ENCODE data around the gene OR4X1.
"Not testable (repeated sequence)": the region's sequence is repeated elsewhere in the genome, so short reads cannot be mapped to it uniquely, and the experiment has no call there.

OR4X1 gene, protein sequence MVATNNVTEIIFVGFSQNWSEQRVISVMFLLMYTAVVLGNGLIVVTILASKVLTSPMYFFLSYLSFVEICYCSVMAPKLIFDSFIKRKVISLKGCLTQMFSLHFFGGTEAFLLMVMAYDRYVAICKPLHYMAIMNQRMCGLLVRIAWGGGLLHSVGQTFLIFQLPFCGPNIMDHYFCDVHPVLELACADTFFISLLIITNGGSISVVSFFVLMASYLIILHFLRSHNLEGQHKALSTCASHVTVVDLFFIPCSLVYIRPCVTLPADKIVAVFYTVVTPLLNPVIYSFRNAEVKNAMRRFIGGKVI

DNA sequence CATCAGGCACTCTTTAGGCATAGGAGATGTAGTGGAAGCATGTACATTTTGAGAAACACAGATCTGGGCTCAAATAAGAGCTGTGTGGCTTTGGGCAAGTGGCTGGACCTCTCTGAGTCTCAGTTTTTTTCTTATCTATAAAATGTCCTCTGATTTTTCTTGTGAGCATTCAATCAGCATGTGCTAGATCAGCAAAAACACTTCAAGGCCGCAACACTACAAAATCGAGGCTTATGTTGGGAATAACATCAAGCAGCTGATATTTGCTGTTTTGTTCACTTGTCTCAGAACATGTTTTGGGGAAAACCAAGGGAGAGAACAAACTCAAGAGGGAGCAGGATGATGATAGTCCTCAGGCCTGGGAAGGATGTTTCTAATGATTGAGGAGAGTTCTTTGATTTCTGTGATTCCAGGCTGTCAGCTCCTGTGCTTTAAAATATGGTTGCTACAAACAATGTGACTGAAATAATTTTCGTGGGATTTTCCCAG is at the start of gene OR4X1:
TSS of gene OR4X1 (plus strand) at position 439 of the 489 bp plus-strand sequence. CDS start at position 439, 0 bp downstream.
- no peak for DNase-seq (ENCODE audit: low read depth in 3 of 3)

DNA sequence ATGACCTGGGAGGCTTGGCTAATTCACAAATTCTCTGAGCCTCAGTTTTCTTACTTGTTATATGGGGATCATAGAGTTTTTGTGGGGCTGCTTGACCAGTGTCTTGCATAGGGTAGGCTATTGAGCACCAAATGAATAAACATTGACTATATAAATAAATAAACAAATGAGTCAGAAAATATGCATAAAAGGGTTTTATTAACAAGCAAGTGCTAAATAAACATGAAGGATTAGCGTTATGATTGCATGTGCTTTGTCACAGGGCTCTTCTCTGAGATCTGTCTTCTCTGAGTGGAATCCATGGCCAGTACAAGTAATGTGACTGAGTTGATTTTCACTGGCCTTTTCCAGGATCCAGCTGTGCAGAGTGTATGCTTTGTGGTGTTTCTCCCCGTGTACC is 47.2 kb upstream of the OR4X1 start, which contains the start of gene OR4B1:
TSS of gene OR4B1 (plus strand) at position 301 of the 400 bp plus-strand sequence. CDS start at position 301, 0 bp downstream.
- DNase-seq (ENCODE audit: low read depth in 3 of 3) = no peak

DNA sequence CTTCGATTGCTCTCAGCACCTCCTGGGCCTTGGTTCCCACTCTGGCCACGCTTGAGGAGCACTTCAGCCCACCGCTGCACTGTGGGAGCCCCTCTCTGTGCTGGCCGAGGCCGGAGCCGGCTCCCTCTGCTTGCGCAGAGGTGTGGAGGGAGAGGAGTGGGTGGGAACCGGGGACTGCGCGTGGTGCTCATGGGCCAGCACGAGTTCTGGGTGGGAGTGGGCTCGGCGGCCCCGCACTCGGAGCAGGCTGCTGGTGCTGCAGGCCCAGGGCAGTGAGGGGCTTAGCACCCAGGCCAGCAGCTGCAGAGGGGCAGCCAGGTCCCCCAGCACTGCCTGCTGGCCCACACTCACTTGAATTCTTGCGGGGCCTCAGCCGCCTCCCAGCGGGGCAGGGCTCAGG is 34.9 kb upstream of the OR4X1 start:
- no peak for DNase-seq (ENCODE audit: low read depth in 3 of 3)

DNA sequence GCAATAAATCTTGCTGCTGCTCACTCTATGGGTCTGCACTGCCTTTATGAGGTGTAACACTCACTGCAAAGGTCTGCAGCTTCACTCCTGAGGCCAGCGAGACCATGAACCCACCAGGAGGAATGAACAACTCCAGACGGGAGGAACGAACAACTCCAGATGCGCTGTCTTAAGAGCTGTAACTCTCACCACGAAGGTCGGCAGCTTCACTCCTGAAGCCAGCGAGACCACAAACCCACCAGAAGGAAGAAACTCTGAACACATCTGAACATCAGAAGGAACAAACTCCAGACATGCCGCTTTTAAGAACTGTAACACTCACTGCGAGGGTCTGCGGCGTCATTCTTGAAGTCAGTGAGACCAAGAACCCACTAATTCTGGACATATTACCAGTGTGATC is 33.6 kb upstream of the OR4X1 start:
- not testable (repeated sequence) for DNase-seq (ENCODE audit: low read depth in 3 of 3)

DNA sequence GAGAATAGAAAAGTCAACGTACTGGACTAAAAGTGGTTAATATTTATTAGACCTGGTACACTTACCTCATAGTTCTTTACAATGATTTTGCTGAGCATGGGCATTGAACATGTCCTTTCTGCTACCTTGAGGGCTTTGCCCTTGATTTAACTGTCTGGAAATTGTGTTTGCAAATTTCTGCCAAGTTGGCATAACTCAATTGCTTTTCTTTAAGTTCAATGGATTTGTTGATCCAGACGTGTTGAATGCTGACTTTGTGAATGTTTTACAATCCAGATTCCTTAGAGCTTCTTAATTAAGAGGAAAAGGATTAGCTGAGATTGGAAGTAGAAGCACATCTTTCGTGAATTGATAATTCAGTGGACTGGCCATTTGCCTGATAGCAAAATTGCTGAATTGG is 25.9 kb upstream of the OR4X1 start:
- DNase-seq (ENCODE audit: low read depth in 3 of 3) = no peak

DNA sequence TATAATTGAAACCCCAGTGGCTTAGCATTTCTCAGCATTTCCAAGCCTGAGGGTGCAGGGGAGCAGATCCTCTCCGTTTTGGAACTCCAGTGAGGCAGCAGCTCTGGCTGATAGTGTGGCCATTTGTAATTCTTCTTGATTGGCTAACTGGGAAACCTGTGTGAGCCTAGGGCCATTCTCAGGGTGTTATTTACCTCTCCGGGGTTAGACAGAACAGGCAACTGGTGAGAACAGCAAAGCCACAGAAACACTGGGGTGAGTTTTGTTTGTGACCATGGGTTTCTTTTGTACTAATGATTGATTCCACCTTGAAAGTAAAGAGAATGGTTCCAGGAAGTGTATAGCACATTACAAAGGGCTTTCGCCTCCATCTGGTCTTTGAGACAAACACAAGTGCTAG is 21.2 kb upstream of the OR4X1 start:
- no peak for DNase-seq (ENCODE audit: low read depth in 3 of 3)

DNA sequence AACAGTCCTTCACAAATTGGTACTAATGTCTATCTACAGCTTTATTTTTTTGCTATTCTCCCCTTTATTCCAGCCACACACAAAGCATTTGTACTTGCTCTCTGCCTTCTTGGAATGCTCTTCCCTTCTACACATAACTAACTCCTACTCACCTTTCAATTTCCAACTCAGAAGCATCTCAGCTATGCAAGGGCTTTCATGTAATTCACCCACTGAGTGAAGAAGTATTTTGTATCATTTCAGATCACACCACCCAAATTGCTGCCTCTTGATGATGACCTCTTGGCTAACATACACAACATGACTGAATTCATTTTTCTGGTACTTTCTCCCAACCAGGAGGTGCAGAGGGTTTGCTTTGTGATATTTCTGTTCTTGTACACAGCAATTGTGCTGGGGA is 18.9 kb upstream of the OR4X1 start, which contains the start of gene OR4X2:
TSS of gene OR4X2 (plus strand) at position 301 of the 400 bp plus-strand sequence. CDS start at position 301, 0 bp downstream.
- no peak for DNase-seq (ENCODE audit: low read depth in 3 of 3)

DNA sequence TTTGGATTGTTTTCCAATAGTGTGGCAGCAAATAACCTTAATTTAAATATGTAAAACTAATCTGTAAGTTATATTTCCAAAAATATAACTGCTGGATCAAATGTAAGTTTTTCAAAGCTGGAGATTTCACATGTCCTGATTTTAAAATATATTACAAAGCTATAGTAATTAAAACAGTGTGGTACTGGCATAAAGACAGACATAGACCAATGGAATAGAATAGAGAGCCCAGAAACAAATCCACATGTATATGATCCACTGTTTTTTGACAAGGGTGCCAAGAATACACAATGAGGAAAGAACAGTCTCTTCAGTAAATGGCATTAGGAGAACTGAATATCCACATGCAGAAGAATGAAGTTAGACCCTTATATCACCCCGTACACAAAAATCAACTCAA is 14.8 kb upstream of the OR4X1 start:
- DNase-seq (ENCODE audit: low read depth in 3 of 3) = no peak

DNA sequence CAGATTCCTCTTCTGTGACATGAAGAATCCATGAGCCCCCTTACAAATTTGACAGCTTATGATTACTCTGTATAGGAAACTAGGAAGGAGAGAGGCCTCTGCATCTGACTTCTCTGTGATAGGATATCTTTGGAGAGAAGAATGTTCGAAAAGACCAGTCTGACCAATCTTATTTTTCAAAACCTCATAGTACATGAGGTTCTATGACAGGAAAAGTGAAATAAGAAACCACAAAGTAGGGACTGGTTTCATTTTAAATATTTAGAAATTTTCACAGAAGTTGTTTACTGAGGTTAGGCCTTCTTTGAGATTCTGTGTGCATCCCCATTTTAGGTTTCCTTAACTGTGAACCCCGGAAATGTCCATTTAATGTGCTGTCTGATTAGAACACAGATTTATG is 2.1 kb upstream of the OR4X1 start:
- no peak for DNase-seq (ENCODE audit: low read depth in 3 of 3)

DNA sequence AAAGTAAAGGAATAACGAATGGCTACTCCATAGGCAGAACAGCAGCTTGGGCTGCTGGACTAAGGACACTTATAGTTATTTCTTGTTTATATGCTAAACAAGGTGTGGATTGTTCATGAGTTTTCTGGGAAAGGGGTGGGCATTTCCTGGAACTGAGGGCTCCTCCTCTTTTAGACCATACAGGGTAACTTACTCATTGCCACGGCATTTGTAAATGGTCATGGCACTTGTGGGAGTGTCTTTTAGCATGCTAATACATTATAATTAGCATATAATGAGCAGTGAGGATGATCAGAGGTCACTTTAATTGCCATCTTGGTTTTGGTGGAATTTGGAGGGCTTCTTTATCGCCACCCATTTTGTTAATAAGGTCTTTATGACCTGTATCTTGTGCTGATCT is 7.0 kb downstream of the OR4X1 start:
- no peak for DNase-seq (ENCODE audit: low read depth in 3 of 3)

DNA sequence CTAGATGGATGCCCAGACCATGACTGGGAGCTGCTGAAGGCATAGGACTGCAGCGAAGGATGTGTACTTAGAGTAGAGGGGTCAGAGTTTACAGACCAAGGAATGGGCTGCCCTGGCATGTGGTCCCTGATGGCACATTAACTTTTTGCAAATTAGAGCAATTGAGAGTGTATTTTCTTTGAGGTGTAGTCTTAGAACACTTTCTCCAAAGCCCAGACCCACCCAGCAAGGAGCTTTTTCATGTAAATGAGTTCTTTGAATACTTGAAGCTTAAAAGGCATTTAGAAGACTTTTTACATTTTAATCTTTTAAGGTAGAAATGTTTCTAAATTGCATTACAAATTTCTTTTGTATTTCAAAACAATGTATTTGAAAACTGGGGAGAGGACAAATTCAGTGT is 8.9 kb downstream of the OR4X1 start:
- DNase-seq (ENCODE audit: low read depth in 3 of 3) = no peak

DNA sequence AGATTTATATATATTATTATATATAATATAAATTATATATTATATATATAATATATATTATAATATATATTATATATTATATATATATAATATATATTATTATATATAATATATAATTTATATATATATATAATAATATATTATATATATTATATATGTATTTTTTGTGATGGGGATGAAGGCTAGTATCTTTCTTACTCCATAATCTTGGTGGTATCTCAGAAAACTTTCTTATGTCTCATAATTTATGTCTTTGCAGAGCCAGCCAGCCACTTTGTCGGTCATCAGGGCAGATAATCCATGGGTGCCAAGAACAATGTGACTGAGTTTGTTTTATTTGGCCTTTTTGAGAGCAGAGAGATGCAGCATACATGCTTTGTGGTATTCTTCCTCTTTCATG is 42.3 kb downstream of the OR4X1 start, which contains the start of gene OR4S1:
TSS of gene OR4S1 (plus strand) at position 301 of the 400 bp plus-strand sequence. CDS start at position 301, 0 bp downstream.
- DNase-seq (ENCODE audit: low read depth in 3 of 3) = no peak

DNA sequence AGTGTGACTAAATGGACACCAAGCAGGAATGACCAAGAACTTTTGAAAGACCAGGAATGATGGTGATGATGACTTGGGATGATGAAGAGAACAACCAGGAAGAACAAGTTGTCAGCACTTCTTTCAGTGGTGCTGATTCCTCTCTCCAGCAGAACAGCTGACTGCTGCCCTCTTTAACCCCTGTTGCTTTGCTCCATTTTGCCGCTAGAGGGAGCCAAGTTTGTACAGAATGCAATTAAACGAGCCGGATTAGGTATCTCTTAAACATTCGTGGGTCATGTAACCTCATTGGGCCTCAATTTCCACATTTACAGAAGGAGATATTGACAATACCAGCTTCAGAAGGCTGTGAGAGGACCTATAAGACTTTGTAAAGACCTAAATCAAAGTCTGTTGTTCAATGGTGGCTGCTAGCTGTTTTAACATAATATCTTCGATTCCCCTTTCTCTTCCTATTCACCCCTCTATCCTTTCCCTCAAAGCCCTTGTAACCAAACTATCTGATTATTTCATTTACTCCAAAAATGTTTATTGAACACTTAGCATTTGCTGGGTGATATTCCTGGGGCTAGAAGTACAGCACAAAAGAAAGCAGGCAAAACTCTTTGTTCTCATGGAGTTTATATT is 44.2 kb downstream of the OR4X1 start:
- peak; percentile 44 to 59 (median 51) for DNase-seq (ENCODE audit: low read depth in 3 of 3)

DNA sequence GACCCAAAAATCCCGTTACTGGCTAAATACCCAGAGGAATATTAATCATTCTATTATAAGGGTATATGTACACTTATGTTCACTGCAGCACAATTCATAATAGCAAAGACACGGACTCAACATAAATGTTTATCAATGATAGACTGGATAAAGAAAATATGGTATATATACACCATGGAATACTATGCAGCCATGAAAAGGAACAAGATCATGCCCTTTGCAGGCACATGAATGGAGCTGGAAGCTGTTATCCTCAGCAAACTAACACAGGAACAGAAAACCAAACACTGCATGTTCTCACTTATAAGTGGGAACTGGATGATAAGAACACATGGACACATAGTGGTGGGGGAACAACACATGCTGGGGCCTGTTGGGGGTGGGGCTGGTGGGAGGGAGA is 49.9 kb downstream of the OR4X1 start:
- not testable (repeated sequence) for DNase-seq (ENCODE audit: low read depth in 3 of 3)
